Activated CD8-positive, alpha-beta memory T cell treated with anti-CD3 and anti-CD28 coated beads, Interleukin-2, amount 10 ng/mL, durations not matched to agents 7 days and 5 days (primary cell): ENCODE measurements around the gene CTDP1. TPM values are rescaled to one million over a fixed set of nuclear protein-coding genes. Genes with fewer than 3 reads are reported as not detected.
A peak's percentile ranks its signal among the peaks of the same experiment; 100 is the strongest.

Experiments
- ATAC-seq: fragments of 150-1000 bp; cut with Tn5 transposase; one replicate; pipeline ENCODE4 v1.10.0; 2021; ENCODE audit warnings: moderate library complexity
- CTCF ChIA-PET: fragments of 350-600 bp; sonication (Branson Sonifier 250); formaldehyde crosslinking; loops from one replicate; lab custom pipeline; 2021; ENCODE audit warnings: antibody characterized with exemption; lab: Charles Lee
- DNase-seq: peaks from one replicate; pipeline ENCODE4 v3.0.0-alpha.2; 2020
- H3K27ac Mint-ChIP-seq: one replicate; pipeline ENCODE4 v1.8.0; 2021; ENCODE audit warnings: mild to moderate bottlenecking, mixed read lengths
- H3K27me3 Mint-ChIP-seq: one replicate; pipeline ENCODE4 v1.8.0; 2021; ENCODE audit warnings: mixed read lengths
- H3K36me3 Mint-ChIP-seq: one replicate; pipeline ENCODE4 v1.8.0; 2021; ENCODE audit warnings: mild to moderate bottlenecking, mixed read lengths
- H3K4me1 Mint-ChIP-seq: one replicate; pipeline ENCODE4 v1.8.0; 2021; ENCODE audit warnings: mixed read lengths
- H3K4me3 Mint-ChIP-seq: one replicate; pipeline ENCODE4 v1.8.0; 2021; ENCODE audit warnings: mild to moderate bottlenecking, moderate library complexity, mixed read lengths
- H3K9me3 Mint-ChIP-seq: one replicate; pipeline ENCODE4 v1.8.0; 2022; ENCODE audit warnings: low read depth, mixed read lengths
- total RNA-seq, 2 experiments: library from RNA; stranded (reverse); gene quantifications; one replicate each; pipeline ENCODE4 v1.2.3, GENCODE V29; 2021

Gene CTDP1
- total RNA-seq, 2 experiments from 2014 or later, result 38.4 to 39.7 TPM

GRCh38 chr18:79657342-79657996 is 22.1 kb upstream of the CTDP1 start:
- peaks cover 2% of the 10 kb centered on the region for H3K9me3 Mint-ChIP-seq
- peaks cover 9% of the 10 kb centered on the region for H3K4me1 Mint-ChIP-seq
- DNase-seq, result no peak
- H3K4me3 Mint-ChIP-seq, result no peak overlapping the region
- ATAC-seq, result no peak
- CTCF ChIA-PET, result interaction anchor here (1.4 kb wide), 1 partner anchor 10 kb away, joined by 4 read pairs; no protein-coding TSS in a partner anchor
- H3K27me3 Mint-ChIP-seq, result peaks cover 41% of the 10 kb centered on the region
- H3K36me3 Mint-ChIP-seq, result peaks cover 1% of the 10 kb centered on the region
- no peak overlapping the region for H3K27ac Mint-ChIP-seq

DNA sequence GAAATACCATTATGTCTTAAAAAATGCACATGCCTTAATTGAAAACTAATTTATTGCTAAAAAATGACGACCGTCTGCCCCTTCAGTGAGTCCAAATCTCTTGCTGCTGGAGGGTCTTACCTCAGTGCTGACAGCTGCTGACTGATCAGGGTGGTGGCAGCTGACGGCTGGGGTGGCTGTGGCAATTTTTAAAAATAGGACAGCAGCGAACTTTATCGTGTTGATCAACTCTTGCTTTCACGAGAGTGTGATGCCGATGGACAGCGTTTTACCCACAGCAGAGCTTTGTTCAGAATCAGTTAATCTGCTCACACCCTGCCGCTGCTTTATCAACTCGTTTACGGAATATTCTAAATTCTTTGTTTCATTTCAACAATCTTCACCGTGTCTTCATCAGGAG is 21.2 kb upstream of the CTDP1 start:
- no peak for ATAC-seq
- H3K4me3 Mint-ChIP-seq, result no peak overlapping the region
- CTCF ChIA-PET, result interaction anchor here (1.4 kb wide), 1 partner anchor 11 kb away, joined by 4 read pairs; no protein-coding TSS in a partner anchor
- H3K27me3 Mint-ChIP-seq, result peaks cover 43% of the 10 kb centered on the region
- DNase-seq, result no peak
- H3K9me3 Mint-ChIP-seq, result peaks cover 2% of the 10 kb centered on the region
- H3K27ac Mint-ChIP-seq, result no peak overlapping the region
- peaks cover 1% of the 10 kb centered on the region for H3K36me3 Mint-ChIP-seq
- H3K4me1 Mint-ChIP-seq, result peaks cover 11% of the 10 kb centered on the region

GRCh38 chr18:79659733-79660132 is 19.9 kb upstream of the CTDP1 start:
- peaks cover 11% of the 10 kb centered on the region for H3K4me1 Mint-ChIP-seq
- ATAC-seq, result peak; percentile 12
- peaks cover 2% of the 10 kb centered on the region for H3K9me3 Mint-ChIP-seq
- peaks cover 1% of the 10 kb centered on the region for H3K36me3 Mint-ChIP-seq
- no peak for DNase-seq
- H3K4me3 Mint-ChIP-seq, result no peak overlapping the region
- H3K27me3 Mint-ChIP-seq, result peaks cover 37% of the 10 kb centered on the region
- CTCF ChIA-PET, result interaction anchor here (1.1 kb wide), 1 partner anchor 15 kb away, joined by 3 read pairs; no protein-coding TSS in a partner anchor
- H3K27ac Mint-ChIP-seq, result no peak overlapping the region

- H3K9me3 Mint-ChIP-seq, result no peaks in the 10 kb centered on the region
- DNase-seq, result no peak
- CTCF ChIA-PET, result no interaction called here
- H3K27me3 Mint-ChIP-seq, result peaks cover 31% of the 10 kb centered on the region
- ATAC-seq, result no peak
- H3K4me3 Mint-ChIP-seq, result no peak overlapping the region
- peaks cover 11% of the 10 kb centered on the region for H3K4me1 Mint-ChIP-seq
- H3K36me3 Mint-ChIP-seq, result no peaks in the 10 kb centered on the region
- no peak overlapping the region for H3K27ac Mint-ChIP-seq
Observed at GRCh38 chr18:79662034-79662433, 17.6 kb upstream of the CTDP1 start.

DNA sequence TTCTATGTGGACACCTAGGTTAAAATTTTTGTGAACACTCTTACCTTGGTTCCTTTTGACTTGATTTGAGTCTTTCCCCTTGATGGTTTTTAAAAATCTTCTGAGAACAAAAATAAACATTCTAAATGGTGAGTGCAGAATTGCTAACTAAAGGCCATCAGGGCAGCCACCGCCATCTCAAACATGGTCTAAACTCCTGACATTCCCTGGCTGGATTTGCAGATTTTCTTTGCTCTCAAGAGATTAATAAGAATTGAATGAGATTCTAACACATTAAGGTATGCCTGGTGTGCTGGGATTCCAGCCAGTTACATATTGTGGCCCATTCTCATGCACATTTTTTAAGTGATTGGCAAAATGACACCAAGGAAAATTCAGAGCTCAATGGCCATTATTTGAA is 17.2 kb upstream of the CTDP1 start:
- Mint-ChIP-seq H3K9me3 (no peaks in the 10 kb centered on the region), H3K36me3 (no peaks in the 10 kb centered on the region), H3K4me3 (no peak overlapping the region), H3K27ac (no peak overlapping the region), H3K4me1 (peaks cover 11% of the 10 kb centered on the region), H3K27me3 (peaks cover 34% of the 10 kb centered on the region)
- DNase-seq (no peak), ATAC-seq (no peak)
- CTCF ChIA-PET, result no interaction called here

- ATAC-seq (no peak), DNase-seq (no peak)
- H3K9me3 Mint-ChIP-seq, result no peaks in the 10 kb centered on the region
- H3K4me1 Mint-ChIP-seq, result peaks cover 8% of the 10 kb centered on the region
- CTCF ChIA-PET, result no interaction called here
- no peak overlapping the region for H3K27ac Mint-ChIP-seq
- H3K36me3 Mint-ChIP-seq, result no peaks in the 10 kb centered on the region
- peaks cover 30% of the 10 kb centered on the region for H3K27me3 Mint-ChIP-seq
- no peak overlapping the region for H3K4me3 Mint-ChIP-seq
Observed at GRCh38 chr18:79664525-79665125, 15.0 kb upstream of the CTDP1 start.

DNA sequence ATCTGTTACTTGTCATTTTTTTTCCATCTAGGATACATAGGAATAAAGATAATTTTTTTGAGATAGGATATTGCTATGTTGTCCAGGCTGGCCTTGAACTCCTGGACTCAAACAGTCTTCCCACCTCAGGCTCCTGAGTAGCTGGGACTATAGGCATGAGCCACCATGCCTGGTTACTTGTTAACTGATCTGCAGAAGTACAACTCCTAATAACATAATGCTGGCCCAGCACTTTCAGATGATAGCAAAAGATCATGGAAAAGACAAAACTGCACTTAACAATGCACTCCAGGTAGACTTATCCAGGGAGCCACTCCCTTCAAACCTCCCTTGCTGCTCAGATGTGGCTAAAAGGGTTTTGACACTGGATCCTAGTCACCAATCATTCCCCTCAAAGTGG is 11.4 kb upstream of the CTDP1 start:
- DNase-seq, result no peak
- Mint-ChIP-seq H3K4me1 (peaks cover 1% of the 10 kb centered on the region), H3K9me3 (peaks cover 3% of the 10 kb centered on the region), H3K36me3 (peaks cover 2% of the 10 kb centered on the region), H3K4me3 (no peak overlapping the region), H3K27ac (no peak overlapping the region), H3K27me3 (peaks cover 9% of the 10 kb centered on the region)
- CTCF ChIA-PET, result no interaction called here
- no peak for ATAC-seq

DNA sequence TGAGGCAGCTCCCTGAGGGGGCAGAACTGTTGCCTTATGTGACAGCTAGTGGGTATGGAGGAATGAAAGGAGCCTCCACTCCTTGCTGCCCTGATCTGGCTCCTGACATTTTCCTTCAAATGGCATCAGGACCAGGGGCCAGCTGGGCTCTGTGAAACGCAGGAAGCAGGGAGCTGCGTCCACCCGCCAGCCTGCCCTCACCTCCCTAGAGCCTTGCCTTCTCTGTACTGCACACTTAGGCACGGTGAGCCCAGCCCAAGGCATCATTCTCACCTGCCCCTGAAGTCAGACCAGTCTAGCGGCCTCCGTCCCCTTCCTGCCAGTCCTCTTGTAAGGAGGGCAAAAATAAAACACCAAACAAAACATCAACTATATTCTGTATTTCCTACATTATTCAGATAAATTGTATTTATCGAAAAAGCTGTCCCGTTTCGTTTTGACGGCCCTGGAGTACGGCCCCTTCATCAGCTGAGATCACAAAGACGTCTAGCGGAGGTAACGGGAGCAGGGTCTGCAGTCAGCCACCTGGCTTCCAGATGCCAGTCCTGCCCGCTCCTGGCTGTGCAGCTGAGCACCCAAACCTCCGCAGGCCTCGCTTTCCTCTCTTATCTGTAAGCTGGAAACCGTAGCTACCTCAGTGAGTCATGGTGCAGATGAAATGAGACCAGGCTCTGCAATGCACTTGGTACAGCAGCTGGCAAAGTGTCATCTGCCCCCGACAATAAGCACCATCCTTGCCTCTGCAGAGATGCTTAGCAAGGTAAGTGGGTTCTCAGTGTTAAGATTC is 6.9 kb upstream of the CTDP1 start:
- H3K9me3 Mint-ChIP-seq, result peaks cover 3% of the 10 kb centered on the region
- no peak overlapping the region for H3K27ac Mint-ChIP-seq
- no peak overlapping the region for H3K4me3 Mint-ChIP-seq
- peaks cover 2% of the 10 kb centered on the region for H3K4me1 Mint-ChIP-seq
- CTCF ChIA-PET, result interaction anchor here (1.5 kb wide), 1 partner anchor 9 kb away, joined by 3 read pairs; no protein-coding TSS in a partner anchor
- H3K36me3 Mint-ChIP-seq, result peaks cover 22% of the 10 kb centered on the region
- no peak for ATAC-seq
- no peak for DNase-seq
- H3K27me3 Mint-ChIP-seq, result no peaks in the 10 kb centered on the region

DNA sequence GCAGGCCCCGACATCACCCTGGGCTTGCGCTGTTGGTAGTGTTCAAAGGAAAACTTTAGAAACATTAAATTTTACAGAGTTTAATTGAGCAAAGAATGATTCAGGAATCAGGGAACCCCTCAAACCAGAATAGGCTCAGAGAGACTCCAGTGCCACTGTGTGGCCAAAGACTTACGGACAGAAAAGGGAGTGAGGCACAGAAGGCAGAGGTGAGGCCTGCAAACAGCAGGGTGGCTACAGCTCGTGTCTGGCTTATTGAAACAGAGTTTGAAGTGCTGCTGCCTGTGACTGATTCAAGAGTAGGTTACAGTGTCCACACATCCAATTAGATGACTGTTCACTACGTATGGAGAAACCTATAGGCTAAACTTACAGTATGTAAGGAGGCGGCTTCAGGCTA is 2.4 kb upstream of the CTDP1 start:
- CTCF ChIA-PET, result no interaction called here
- ATAC-seq (no peak), DNase-seq (no peak)
- Mint-ChIP-seq H3K36me3 (peaks cover 29% of the 10 kb centered on the region), H3K27me3 (no peaks in the 10 kb centered on the region), H3K27ac (no peak overlapping the region), H3K9me3 (no peaks in the 10 kb centered on the region), H3K4me3 (no peak overlapping the region), H3K4me1 (peaks cover 29% of the 10 kb centered on the region)

GRCh38 chr18:79677840-79678239 is 1.8 kb upstream of the CTDP1 start:
- peaks cover 35% of the 10 kb centered on the region for H3K4me1 Mint-ChIP-seq
- CTCF ChIA-PET, result no interaction called here
- H3K4me3 Mint-ChIP-seq, result peak overlapping the region; percentile 93
- peaks cover 2% of the 10 kb centered on the region for H3K9me3 Mint-ChIP-seq
- H3K36me3 Mint-ChIP-seq, result peaks cover 33% of the 10 kb centered on the region
- H3K27me3 Mint-ChIP-seq, result no peaks in the 10 kb centered on the region
- ATAC-seq (no peak), DNase-seq (no peak)
- H3K27ac Mint-ChIP-seq, result peak overlapping the region; percentile 99

GRCh38 chr18:79678665-79679551 is 695 bp upstream of the CTDP1 start:
- Mint-ChIP-seq H3K27ac (peak overlapping the region; percentile 99), H3K4me3 (peak overlapping the region; percentile 93), H3K4me1 (peaks cover 46% of the 10 kb centered on the region), H3K27me3 (no peaks in the 10 kb centered on the region), H3K36me3 (peaks cover 43% of the 10 kb centered on the region), H3K9me3 (peaks cover 2% of the 10 kb centered on the region)
- CTCF ChIA-PET, result no interaction called here
- DNase-seq (peak; percentile 99), ATAC-seq (peak; percentile 90)

- peak overlapping the region; percentile 92 for H3K27ac Mint-ChIP-seq
- CTCF ChIA-PET, result interaction anchor here (0.9 to 1.1 kb wide), 3 partner anchors 283 to 308 kb away, joined by 3 to 5 read pairs (median 4); partner anchors contain the start of gene TXNL4A
- H3K4me3 Mint-ChIP-seq, result peak overlapping the region; percentile 83
- DNase-seq, result peak; percentile 75
- no peaks in the 10 kb centered on the region for H3K27me3 Mint-ChIP-seq
- peaks cover 53% of the 10 kb centered on the region for H3K36me3 Mint-ChIP-seq
- peak; percentile 1 for ATAC-seq
- peaks cover 59% of the 10 kb centered on the region for H3K4me1 Mint-ChIP-seq
- H3K9me3 Mint-ChIP-seq, result peaks cover 2% of the 10 kb centered on the region
Observed at GRCh38 chr18:79680100-79680879, 687 bp downstream of the CTDP1 start.
